Colon (tissue), 2 donors: ENCODE results near the gene IZUMO3.
"Not testable (repeated sequence)": the region's sequence is repeated elsewhere in the genome, so short reads cannot be mapped to it uniquely, and the experiment has no call there.

Source experiments
- FAIRE-seq: peaks from 2 replicates; lab custom pipeline; 2012; peaks lifted over from hg19 to GRCh38; lab: Jason Lieb, UNC
- donor health status: control.
- donor health status: control.

The IZUMO3 gene

GRCh38 chr9:24545847-24546522 lies at the start of gene IZUMO3:
TSS of gene IZUMO3 (minus strand) at chr9:24545897. CDS start at chr9:24545649, 248 bp downstream.
- FAIRE-seq = no peak

DNA sequence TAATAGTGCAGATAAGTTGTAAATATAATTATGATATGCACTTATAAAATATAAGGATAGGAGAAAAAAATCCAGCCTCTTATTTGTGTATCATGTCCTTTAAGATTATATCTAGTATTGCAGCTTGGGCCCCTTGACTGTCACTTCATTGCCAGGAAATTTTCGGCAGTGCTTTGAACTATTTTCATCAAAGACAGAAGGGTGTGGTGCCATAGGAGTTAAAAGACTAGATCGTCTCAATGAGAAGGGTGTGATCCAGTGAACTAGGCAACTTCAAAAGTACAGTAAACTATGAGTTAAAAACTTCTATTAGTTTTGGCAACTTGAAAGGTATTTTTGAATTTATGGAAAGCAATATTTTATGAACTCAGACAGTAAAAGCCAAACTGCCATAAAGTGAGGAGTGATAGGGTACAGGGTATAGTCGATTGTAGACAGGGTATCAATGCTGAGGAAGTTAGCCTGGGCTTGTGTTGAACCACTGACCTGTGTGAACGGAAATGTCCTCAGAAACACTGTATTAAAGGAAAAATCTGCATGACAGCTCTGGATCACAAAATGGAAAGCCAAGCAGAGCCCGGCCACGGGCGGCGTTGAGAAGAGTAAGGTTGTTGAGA lies 48.6 kb upstream of the IZUMO3 start:
- FAIRE-seq = no peak

DNA sequence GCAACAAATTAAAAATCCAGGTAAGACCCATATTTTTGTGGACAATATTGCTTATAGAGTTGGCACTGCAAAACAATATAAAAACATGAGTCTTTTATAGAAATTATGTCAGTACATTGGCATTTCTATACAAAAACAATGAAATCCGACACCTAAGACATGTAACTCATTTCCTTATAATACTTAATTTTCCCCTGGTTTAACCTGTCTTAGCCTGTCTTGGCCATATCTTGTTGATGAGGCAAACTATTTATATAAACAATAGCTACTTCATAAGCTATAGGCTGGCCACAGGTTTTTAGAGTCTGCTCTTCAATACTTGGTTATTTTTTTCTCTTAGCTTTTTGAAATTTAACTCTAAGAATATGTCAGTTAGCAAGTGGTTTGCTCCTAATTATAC lies 44.7 kb upstream of the IZUMO3 start:
- no peak for FAIRE-seq

DNA sequence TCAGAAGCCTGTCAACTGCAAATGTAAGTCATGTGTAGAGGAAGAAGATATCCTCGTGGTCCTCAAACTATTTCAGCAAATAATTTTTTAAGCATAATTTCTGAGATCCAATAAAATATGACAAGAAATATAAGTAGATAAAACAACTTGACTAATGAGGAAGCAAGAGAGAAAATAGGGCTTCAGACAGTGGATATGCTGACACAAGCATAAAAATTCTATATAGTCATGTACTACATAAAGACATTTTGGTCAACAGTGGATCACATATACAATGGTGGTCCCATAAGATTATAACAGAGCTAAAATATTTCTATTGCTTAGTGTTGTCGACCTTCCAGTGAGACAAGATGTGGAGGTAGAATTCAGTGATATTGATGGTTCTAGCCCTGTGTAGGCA lies 42.2 kb upstream of the IZUMO3 start:
- no peak for FAIRE-seq

DNA sequence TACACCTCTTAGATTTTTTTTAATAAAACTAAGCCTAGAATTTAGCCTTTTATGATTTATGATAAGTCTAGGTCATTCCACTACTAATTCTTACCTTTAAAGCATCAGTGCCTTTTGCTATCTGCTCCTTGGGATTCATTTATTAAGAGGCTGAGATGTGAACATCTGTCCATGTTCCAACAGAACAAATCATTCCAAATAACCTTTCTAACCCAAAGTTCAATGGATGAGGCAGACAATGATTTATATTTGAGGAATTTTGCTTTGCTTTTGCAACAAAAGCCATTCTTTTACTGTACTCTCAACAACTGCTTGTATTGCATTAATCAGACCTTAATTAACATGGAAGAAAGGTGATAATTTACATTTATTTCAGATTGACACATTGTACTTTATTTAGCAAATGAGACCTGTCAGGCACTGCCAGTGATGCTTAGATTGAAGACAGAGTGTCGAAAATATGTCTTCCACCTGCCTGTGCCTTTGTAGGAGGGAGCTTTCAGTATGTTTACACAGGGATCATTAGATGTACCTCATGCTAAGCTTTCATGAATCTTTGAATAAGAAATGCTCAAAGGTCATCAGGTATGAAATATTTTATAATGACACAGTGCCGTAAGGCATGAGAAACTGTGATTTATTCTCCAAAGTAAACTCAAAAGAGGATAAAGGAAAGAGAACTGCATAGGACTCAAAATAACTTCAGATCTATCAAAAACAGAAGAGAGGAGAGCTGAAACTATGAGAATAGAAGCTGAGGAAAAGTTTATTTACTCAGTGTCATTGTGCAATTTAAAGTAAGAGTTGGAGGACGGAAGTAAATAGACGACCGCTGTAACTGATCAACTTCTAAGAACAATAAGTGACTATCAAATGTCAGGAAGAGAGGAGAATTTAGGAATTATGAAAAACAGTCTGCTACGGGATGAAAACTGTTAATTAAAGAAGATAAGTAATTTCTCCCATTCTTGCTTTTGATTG lies 36.7 kb upstream of the IZUMO3 start:
- no peak for FAIRE-seq

GRCh38 chr9:24580005-24580404 lies 34.3 kb upstream of the IZUMO3 start:
- FAIRE-seq = not testable (repeated sequence)

GRCh38 chr9:24572406-24572805 lies 26.7 kb upstream of the IZUMO3 start:
- no peak for FAIRE-seq

GRCh38 chr9:24561957-24562356 lies 16.3 kb upstream of the IZUMO3 start:
- no peak for FAIRE-seq

- FAIRE-seq = no peak
These were observed 7.5 kb upstream of the IZUMO3 start for GRCh38 chr9:24553183-24553552.

- FAIRE-seq = no peak
These were observed 7.0 kb upstream of the IZUMO3 start for GRCh38 chr9:24552526-24553182.

- no peak for FAIRE-seq
These were observed 412 bp downstream of the IZUMO3 start for GRCh38 chr9:24545285-24545684.

DNA sequence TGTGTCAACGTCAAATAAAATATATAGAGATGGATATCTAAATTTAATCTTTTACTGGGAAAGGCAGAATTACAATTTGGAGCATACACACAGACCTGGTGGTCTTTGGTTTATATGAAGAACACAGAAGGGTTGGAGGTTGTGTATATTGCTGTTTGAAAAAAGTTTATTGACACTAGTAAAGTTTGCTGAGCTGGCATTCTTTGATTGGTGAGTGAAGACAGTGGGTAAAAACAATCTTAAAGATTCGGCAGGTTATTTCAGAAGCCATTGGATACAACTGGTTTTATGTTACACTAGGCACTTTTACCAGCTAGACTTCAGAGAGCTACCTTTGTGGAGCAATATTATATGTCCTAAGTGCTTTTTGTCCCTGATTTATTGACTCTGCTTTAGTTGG lies 27.2 kb downstream of the IZUMO3 start:
- FAIRE-seq = no peak

GRCh38 chr9:24516463-24516862 lies 29.2 kb downstream of the IZUMO3 start:
- no peak for FAIRE-seq

- no peak for FAIRE-seq
These were observed 35.8 kb downstream of the IZUMO3 start for GRCh38 chr9:24509850-24510249.

DNA sequence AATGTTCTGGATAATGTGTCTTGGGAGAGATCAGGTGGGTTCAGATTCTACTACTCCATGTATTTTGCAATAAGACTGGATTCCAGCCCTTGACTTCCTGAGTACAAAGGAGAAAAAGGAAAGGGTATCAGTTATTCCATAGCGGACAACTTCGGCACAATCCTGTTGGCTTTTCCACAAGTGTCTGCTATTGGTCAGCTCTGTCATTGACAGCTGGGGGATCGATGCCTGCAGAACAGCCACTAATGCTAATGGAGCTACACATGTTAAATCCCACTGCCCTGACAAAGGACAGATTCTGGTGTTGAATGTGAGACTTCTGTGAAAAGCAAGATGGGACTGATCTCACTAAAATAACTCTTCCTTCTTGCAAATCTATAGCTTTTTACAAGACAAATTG lies 41.2 kb downstream of the IZUMO3 start:
- FAIRE-seq = no peak

- no peak for FAIRE-seq
These were observed 43.3 kb downstream of the IZUMO3 start for GRCh38 chr9:24502206-24502937.

- no peak for FAIRE-seq
These were observed 44.9 kb downstream of the IZUMO3 start for GRCh38 chr9:24500761-24501160.

GRCh38 chr9:24498632-24499031 lies 47.1 kb downstream of the IZUMO3 start:
- FAIRE-seq = no peak

- FAIRE-seq = no peak
These were observed 48.0 kb downstream of the IZUMO3 start for GRCh38 chr9:24497671-24498070.
